ENCODE measurements around the gene NOTCH3.

DNA sequence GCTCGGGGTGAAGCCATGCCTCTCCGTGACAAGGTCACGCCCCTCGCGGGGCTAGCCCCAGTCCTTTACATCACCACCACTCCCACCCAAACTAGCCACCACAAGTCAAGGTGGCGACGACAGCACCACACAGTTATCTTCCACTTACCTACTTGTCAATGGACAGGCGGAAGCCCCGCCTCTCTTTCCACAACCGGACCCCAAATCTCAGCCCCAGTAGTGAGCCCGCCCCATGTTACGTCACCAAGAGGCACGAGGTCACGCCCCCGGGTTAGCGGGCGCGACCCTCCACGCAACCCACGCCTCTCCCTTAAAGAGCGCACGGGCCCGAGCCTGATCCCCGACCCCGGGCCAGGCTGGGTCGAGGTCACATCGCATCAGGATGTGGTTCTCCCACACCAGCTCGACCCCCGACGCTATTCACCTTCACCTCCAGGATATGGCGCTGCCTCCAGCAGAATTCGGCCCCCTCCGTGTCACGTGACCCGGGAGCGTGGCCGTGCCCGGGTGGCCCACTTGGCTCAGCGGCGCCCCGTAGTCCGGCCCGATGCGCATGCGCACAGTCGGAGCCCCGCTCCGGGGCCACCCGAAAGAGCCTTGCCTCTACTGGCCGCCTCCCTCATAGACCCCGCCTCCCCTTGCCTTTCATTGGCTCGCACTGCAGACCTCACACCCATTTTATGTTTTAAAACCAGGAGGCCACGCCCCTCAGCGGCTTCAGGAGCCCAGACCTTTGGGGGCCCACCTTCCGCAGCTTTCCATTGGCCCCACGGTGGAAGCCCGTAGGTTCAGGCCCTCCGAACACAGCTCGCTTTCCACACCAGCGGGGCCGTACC, 75.3 kb downstream of the NOTCH3 start:
- TF ChIP-seq EP300 (IDR thresholded peaks at IDR 0.05) = no peak
- TF ChIP-seq, protein P1, sequence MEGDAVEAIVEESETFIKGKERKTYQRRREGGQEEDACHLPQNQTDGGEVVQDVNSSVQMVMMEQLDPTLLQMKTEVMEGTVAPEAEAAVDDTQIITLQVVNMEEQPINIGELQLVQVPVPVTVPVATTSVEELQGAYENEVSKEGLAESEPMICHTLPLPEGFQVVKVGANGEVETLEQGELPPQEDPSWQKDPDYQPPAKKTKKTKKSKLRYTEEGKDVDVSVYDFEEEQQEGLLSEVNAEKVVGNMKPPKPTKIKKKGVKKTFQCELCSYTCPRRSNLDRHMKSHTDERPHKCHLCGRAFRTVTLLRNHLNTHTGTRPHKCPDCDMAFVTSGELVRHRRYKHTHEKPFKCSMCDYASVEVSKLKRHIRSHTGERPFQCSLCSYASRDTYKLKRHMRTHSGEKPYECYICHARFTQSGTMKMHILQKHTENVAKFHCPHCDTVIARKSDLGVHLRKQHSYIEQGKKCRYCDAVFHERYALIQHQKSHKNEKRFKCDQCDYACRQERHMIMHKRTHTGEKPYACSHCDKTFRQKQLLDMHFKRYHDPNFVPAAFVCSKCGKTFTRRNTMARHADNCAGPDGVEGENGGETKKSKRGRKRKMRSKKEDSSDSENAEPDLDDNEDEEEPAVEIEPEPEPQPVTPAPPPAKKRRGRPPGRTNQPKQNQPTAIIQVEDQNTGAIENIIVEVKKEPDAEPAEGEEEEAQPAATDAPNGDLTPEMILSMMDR (IDR thresholded peaks at IDR 0.05) = no peak

Measured in ovary (tissue), 3 donors.